ENCODE results near the gene MAP2K2. TPM values are rescaled to one million over a fixed set of nuclear protein-coding genes. Genes with fewer than 3 reads are reported as not detected.
A peak's percentile ranks its signal among the peaks of the same experiment; 100 is the strongest.

The MAP2K2 gene
- total RNA-seq, 3 donors from 2014 or later: 50.8 to 72.8 (median 64.5) TPM

GRCh38 chr19:4077800-4078684, 45.9 kb downstream of the MAP2K2 start:
- no peaks in the 10 kb centered on the region for H3K9me3 ChIP-seq
- peak overlapping the region; percentile 86 to 88 for H3K27ac ChIP-seq
- TF ChIP-seq POLR2AphosphoS5 (IDR thresholded peaks at IDR 0.05) (no peak), CTCF (IDR thresholded peaks at IDR 0.05) (no peak), POLR2A (IDR thresholded peaks at IDR 0.05) (no peak)
- intact Hi-C loops (cut with DNase I; ENCODE audit: low total_unique reads): no loop called here
- H3K4me1 ChIP-seq: no peaks in the 10 kb centered on the region
- H3K27me3 ChIP-seq: no peaks in the 10 kb centered on the region
- peak overlapping the region; percentile 60 to 74 (median 66) for H3K4me3 ChIP-seq
- peak; percentile 42 to 70 for DNase-seq (ENCODE audit: low spot score in 2 of 2)
- H3K36me3 ChIP-seq: no peaks in the 10 kb centered on the region

GRCh38 chr19:4077007-4077374, 46.9 kb downstream of the MAP2K2 start:
- intact Hi-C loops (cut with DNase I; ENCODE audit: low total_unique reads): no loop called here
- Histone ChIP-seq H3K9me3 (no peaks in the 10 kb centered on the region), H3K27me3 (no peaks in the 10 kb centered on the region), H3K27ac (peak overlapping the region in 1 of 2 donors; percentile 86), H3K4me1 (no peaks in the 10 kb centered on the region), H3K4me3 (no peak overlapping the region), H3K36me3 (no peaks in the 10 kb centered on the region)
- TF ChIP-seq POLR2A (IDR thresholded peaks at IDR 0.05) (no peak), CTCF (IDR thresholded peaks at IDR 0.05) (no peak), POLR2AphosphoS5 (IDR thresholded peaks at IDR 0.05) (no peak)
- no peak for DNase-seq (ENCODE audit: low spot score in 2 of 2)

GRCh38 chr19:4075373-4075772, 48.5 kb downstream of the MAP2K2 start:
- no peaks in the 10 kb centered on the region for H3K9me3 ChIP-seq
- TF ChIP-seq POLR2A (IDR thresholded peaks at IDR 0.05) (no peak), POLR2AphosphoS5 (IDR thresholded peaks at IDR 0.05) (no peak), CTCF (IDR thresholded peaks at IDR 0.05) (no peak)
- intact Hi-C loops (cut with DNase I; ENCODE audit: low total_unique reads): no loop called here
- no peaks in the 10 kb centered on the region for H3K4me1 ChIP-seq
- no peak overlapping the region for H3K27ac ChIP-seq
- no peak overlapping the region for H3K4me3 ChIP-seq
- no peak for DNase-seq (ENCODE audit: low spot score in 2 of 2)
- H3K36me3 ChIP-seq: no peaks in the 10 kb centered on the region
- no peaks in the 10 kb centered on the region for H3K27me3 ChIP-seq

GRCh38 chr19:4071610-4072009, 52.3 kb downstream of the MAP2K2 start:
- Histone ChIP-seq H3K4me1 (no peaks in the 10 kb centered on the region), H3K36me3 (no peaks in the 10 kb centered on the region), H3K27me3 (no peaks in the 10 kb centered on the region), H3K4me3 (no peak overlapping the region), H3K27ac (no peak overlapping the region), H3K9me3 (no peaks in the 10 kb centered on the region)
- TF ChIP-seq POLR2A (IDR thresholded peaks at IDR 0.05): no peak
- no peak for TF ChIP-seq CTCF (IDR thresholded peaks at IDR 0.05)
- TF ChIP-seq POLR2AphosphoS5 (IDR thresholded peaks at IDR 0.05): no peak
- DNase-seq (ENCODE audit: low spot score in 2 of 2): no peak
- intact Hi-C loops (cut with DNase I; ENCODE audit: low total_unique reads): no loop called here

GRCh38 chr19:4069331-4069959, 54.5 kb downstream of the MAP2K2 start:
- H3K4me1 ChIP-seq: no peaks in the 10 kb centered on the region
- TF ChIP-seq CTCF (IDR thresholded peaks at IDR 0.05) (no peak), POLR2A (IDR thresholded peaks at IDR 0.05) (no peak), POLR2AphosphoS5 (IDR thresholded peaks at IDR 0.05) (no peak)
- no peaks in the 10 kb centered on the region for H3K9me3 ChIP-seq
- H3K4me3 ChIP-seq: no peak overlapping the region
- intact Hi-C loops (cut with DNase I; ENCODE audit: low total_unique reads): no loop called here
- DNase-seq (ENCODE audit: low spot score in 2 of 2): no peak
- no peaks in the 10 kb centered on the region for H3K36me3 ChIP-seq
- no peaks in the 10 kb centered on the region for H3K27me3 ChIP-seq
- no peak overlapping the region for H3K27ac ChIP-seq
